Activated CD4-positive, CD25-positive, alpha-beta regulatory T cell (primary cell): ENCODE data around the gene PCBP3.
"Not testable (repeated sequence)": the region's sequence is repeated elsewhere in the genome, so short reads cannot be mapped to it uniquely, and the experiment has no call there.

Experiments
- DNase-seq, 4 experiments: peaks; one replicate each; lab custom pipeline; 2025; lab: John Stamatoyannopoulos, UW

PCBP3 gene

DNA sequence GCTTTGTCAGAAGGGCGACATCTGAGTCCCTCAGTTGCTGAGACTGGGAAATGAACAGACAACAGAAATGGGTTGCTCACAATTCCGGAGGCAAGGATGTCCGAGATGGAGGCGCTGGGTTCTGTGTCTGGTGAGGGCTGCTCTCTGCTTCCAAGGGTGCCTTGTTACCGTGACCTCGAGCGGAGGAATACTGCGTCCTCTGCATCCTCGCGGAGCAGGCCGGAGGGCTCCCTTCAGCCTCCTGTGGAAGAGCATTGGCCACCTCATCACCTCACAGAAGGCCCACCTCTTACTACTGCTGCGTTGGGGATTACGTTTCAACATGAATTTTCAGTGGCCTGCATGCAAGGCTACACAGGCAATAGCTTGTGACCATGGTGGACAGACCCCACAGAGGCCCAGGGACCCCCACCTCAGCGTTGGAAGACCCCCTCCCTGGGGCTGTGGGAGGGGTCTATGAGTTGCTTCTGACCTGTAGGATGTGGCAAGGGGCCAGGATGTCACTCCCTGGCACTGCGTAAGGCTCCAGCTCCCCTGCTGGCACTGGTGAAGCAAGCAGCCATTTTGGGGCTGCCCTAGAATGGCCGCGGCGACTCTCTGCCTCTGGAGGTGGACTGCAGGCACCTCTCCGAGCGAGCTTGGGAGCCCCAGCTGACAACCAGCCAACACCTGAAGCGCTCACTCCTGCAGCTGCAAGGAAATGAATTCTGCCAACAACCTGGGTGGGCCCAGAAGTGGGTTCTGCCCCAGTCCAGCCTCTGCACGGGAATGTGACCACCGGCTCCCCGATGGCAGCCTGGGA lies 301.7 kb downstream of the PCBP3 start:
- no peak for DNase-seq

DNA sequence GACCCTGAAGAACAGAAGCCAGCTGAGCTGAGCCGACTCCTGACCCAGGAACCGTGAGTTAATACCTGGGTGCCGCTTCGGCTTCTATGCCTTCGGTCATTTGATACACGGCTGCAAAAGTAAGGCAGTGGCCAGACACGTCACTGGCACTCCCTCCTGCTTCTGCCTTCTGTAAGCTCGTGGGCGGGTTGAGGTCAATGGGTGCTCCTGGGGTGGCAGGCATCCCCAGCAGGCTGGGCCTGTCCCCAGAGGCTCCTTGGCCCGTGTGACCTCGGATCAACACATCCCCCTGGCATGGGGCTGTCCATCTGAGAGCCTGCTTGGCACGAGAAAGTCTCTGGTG lies 302.3 kb downstream of the PCBP3 start:
- no peak for DNase-seq

DNA sequence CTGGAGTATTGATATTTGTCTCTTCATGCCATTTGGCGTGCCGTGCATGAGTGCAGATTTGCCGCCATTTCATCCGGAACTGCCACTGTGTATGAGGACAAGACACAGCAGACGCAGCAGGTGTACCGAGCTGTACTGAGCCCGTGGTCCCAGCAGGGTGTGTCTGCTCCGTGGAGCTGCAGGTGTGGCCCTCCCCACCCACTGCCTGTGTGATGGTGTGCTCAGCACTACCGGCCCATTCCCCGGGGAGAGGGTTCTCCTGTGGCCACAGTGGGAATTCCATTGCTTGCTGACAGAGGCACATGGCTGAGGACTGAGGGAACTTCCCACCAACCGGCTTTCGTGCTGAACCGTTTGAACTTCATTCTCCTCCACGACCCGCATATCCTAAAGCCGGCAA lies 303.8 kb downstream of the PCBP3 start:
- DNase-seq: no peak

DNA sequence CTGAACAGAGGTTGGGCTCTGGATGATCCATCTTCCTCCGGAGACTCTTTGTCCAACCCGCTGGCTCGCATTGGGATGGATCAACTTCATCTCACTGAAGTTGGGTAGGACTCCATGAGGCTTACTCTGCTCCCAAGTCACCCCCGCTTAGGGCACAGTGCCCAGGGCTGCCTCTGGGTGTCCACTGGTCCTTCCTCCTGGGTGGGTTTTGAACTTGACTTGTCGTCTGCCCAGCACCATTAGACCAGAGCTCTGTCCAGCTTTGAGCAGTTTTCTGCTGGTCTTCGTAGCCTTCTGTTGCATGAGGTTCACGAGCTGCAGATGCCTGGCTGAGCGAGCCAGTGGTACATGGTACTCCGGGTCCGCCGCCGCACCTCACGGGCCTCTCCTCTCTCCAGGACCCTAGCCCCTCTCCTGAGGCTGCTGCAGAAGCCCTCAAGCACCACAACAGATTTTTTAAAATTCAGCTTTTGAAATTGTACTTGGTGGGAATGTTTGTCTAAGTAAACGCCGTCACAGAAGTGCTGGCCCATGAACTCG lies 304.3 kb downstream of the PCBP3 start:
- DNase-seq: no peak

DNA sequence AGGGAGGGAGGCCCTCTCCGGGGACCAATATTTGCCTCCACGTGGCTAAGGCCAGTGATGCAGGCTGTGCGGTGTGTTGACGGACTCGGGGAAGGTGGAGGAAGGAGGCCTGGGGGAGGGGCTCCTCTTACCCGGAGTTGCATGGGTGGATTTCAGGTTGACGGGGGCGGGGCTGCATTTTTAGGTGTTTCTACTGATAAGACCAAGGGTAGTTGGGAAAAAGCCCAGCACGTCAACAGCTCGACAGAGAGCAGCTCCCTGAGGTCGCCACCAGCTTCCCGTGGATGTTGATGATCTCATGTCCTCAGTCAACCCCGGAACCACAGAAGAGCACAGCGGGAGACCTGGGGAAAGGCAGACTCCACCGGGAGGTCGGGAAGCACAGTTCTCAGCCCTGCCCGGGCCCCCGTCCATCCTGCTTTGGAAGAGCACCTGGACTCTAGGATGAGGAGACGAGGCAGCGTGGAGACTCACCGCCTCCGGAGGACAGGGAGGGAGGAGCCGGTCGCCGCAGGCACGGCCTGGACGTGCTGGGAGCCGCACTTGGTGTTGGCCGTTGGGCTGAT lies 305.1 kb downstream of the PCBP3 start:
- no peak for DNase-seq

DNA sequence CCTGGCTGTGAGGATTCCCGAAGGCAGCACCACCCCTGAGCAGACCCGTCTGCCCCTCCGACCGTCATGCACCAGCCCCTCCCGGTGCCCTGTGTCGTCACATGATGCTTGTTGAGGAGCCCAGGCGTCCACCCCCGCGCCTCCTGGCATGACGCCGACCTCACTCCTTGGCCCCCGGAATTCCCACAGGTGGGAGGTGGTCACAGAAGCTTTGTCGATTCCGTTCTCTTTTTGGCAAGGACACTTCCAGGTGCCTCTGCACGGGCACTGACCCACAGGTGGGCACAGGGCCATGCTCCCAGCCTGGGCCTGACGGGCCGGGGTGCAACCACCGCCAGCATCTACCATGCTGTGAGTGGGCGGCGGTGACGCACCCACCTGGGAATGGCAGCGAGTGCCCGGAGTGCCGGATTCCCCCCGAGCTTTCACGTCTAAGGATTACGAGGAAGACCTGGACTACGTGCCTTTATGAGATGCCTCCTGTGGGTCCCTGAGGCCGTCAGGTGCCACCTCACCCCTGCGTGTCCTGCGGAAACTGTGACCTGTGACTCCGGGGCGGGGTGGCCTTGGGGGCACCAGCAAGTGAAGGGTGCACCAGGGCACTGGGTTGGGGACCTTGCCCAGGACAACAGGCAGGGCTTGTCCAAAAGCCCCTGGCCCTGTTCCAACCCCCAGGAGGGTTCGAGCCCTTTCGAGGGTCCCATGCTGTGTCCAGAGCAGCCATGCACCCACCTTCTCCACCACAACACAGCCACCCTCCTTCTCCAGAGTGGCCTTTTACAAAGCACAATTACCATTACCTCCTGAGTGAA lies 306.6 kb downstream of the PCBP3 start:
- DNase-seq: no peak

DNA sequence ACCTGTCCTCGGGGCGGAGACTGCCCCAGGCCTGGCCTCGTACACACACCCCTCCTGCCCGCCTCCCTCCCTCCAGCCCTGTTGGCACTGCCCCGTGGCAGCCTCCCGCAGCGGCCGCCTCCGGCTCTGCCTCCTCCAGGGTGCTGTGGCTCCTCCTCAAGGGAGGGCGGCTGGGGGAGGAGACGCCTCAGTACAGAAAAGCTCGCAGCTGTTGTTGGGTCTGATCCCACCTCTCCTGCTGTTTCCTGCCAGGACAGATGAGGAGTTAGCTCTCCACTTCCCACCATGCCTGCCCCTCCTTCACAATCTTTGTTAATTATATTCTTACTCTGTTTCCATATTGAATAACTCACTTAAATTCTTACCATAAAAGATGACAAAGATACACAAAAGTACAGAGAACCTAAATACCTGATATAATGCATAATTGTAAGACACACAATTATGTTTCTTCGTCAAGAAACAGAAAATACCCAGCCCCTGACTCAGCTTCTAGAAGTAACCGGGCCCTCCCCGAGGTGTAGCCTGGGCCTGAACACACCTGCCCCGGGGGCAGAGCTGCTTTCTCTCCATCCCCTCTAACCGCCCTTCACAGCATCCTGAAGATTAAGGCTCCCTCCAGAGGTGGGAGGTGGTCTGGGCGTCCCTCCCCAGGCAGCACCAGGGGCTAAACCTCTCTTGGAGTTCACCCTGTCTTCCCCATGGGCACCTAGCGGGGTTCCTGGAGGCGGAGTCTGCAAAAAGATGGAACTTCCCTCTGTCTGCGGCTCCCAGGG lies 307.4 kb downstream of the PCBP3 start:
- DNase-seq: no peak

DNA sequence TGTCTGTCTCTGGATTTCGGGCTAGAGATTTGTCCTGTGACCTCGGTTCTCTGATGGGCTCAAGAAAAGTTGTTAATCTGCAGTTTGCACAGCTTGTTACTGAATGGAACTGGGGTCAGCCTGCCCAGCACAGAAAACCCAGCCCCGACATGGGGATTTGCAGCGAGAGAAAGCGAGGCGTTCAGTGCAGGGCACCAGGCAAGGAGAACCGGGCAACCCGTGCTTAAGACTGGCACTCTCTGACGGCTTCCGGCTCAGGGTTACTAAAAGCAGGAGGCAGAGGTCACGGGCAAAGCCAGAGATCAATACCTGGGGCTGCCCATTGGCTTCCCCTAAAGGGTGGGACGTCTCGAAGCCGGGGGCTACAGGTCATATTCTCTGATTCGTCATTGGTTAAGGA lies 308.2 kb downstream of the PCBP3 start:
- no peak for DNase-seq

DNA sequence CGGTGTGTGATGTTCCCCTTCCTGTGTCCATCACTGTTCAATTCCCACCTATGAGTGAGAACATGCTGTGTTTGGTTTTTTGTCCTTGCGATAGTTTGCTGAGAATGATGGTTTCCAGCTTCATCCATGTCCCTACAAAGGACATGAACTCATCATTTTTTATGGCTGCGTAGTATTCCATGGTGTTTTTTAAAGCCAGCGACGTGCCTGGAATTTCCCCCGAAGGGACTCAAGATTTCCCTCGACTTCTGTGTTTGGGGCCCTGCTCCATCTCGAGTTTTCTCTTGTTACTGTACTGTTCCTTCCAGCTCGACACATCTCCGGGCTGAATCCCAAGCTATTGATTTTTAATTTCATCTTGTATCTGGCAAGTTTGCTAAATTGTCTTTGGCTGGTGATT lies 309.0 kb downstream of the PCBP3 start:
- DNase-seq: not testable (repeated sequence)

DNA sequence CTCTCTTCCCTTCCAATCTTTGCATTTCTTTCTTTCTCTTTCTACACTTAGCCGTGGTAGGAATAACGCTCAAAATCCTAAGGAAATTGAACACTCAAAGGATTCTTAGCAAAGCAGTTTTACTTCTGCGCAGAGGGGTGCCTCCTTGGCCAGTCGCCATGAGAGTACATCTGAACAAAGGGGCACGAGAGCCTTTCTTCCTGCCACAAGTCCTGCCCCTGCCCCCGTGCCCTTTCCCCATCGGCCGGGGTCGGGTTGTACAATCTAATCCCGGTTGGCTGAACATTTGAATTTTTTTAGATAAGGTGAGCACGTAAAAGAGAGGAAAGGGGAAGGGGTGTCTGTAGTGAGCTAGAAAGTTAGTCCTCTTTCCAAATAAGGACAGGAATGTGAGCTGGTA lies 309.4 kb downstream of the PCBP3 start:
- no peak for DNase-seq

DNA sequence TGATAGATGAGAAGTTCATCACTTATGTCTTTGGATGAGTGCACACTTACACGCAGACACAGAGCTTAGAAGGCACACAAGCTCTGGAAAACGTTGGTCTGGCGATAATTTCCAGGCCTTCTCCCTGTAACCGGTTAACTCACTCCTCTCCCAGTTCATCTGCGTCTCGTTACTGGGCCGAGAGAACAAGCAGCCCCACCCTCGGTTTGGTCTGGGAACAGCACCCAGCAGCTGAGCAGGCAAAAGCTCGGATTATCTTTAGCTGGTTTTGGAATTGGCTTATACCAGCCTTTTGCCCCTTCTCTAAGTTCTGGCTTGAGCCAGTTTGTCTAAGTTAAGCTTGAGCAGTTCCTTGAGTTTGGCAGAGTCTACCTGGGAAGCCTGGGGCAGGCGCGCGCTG lies 310.7 kb downstream of the PCBP3 start:
- no peak for DNase-seq

DNA sequence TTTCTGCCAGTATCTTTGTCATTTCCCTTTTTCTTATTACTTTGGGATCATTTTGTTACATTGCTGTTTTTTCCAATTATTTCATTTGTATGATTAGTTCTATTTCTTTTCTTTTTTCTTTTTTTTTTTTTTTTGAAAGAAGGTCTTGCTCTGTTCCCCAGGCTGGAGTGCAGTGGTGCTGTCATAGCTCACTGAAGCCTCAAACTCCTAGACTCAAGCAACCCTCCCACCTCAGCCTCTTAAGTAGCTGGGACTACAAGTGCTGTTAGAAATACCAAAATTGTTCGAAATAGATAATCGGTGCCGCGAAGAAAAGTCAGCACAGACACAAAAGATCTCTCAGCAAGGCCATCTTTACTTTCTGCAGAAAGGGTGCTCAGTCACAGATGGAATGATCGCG lies 311.4 kb downstream of the PCBP3 start:
- no peak for DNase-seq

DNA sequence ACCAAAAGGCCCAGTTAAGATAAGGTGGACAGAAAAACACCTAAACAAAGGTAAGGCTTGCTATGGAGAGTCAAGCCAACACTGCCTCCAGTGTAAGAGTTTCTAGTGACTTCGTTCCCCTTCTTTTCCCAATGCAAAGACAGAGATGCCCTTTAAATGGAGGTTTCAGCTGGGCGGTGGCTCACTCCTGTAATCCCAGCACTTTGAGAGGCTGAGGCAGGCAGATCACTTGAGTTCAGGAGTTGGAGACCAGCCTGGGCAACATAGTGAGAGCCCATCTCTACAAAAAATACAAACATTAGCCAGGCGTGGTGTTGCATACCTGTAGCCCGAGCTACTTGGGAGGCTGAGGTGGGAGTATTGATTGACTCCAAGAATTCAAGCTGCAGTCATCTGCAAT lies 314.0 kb downstream of the PCBP3 start:
- no peak for DNase-seq

DNA sequence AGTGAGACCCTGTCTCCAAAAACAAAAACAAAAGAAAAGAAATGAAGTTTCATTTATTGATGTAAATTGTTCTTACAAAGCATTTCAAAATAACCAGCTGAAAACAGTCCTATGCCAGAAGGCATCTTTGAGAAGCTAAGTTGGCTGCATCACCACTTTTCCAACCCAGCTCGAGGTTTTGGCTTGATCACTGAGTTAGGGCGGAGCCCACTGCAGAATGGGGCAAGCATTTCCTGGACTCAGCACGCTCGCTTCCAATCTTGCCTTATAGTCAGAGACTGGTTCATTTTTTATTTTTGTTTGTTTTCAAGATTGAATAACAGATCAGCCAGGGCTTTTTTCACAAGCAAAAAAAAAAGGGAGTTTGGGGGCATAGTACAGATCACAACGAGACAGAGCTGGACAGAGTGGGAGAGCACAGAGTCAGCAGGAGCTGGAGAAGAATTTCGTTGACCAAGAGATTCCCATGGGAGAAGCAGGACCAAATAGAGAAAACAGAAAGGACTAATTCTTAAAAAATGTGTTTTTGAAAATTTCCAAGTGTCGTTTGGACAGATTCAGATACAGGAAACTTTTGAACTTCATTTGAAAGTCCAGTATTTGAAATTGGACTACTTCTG lies 314.6 kb downstream of the PCBP3 start:
- DNase-seq: no peak

DNA sequence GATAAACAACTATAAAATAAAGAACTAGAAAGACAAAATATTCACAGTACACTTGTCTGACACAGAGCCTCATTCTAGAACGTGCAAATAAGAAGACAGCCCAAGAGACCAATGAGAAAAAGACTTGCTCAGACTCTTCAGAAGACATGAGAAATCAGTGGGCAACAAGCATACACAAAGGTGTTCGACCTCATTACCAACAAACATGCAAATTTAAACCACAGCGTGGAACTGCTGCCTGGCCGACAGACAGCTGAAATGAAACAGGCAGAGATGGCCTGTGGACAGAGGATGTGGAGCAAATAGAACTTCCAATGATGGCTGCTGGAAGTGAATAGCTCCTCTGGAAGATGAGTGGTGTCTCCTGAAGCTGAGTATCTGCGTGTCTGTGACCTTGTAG lies 315.7 kb downstream of the PCBP3 start:
- no peak for DNase-seq

DNA sequence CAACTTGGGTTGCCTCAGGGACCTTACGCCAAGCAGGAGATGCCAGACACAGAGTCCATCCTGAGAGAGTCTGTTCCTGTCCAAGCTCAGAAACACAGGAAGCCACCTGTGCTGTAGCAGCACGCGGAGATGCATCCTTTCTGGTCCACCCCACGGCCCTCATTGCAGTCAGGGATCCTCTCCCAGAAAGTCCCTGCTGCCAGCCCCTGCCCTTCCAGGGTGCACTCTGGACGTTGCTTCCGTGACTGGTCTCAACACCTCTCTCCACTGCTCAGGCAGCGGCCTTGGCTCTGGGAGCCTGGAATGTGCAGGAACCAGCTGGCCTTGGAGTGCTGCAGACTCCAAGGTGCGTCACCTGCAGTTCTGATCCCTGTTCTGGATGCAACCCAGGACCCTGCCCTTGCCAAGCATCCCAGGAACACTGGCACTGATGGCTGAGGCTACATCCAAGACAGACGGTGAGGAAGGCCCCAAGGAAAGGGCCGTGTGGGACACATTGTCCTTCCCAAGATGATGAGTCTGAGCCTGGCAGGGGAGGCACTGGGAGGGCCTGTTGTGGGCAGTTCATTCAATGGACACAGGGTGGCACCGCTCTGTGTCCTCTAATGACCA lies 316.4 kb downstream of the PCBP3 start:
- DNase-seq: no peak

DNA sequence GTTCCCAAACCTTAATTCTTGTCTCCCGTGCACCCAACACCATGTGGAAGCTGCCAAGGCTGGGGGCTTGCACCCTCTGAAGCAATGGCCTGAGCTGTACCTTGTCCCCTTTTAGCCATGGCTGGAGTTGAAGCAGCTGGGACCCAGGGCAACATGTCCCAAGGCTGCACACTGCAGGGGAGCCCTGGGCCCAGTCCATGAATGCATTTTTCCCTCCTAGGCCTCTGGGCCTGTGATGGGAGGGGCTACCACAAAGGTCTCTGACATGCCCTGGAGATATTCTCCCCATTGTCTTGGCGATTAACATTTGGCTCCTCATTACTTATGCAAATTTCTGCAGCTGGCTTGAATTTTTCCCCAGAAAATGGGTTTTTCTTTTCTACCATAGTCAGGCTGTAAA lies 317.9 kb downstream of the PCBP3 start:
- not testable (repeated sequence) for DNase-seq

DNA sequence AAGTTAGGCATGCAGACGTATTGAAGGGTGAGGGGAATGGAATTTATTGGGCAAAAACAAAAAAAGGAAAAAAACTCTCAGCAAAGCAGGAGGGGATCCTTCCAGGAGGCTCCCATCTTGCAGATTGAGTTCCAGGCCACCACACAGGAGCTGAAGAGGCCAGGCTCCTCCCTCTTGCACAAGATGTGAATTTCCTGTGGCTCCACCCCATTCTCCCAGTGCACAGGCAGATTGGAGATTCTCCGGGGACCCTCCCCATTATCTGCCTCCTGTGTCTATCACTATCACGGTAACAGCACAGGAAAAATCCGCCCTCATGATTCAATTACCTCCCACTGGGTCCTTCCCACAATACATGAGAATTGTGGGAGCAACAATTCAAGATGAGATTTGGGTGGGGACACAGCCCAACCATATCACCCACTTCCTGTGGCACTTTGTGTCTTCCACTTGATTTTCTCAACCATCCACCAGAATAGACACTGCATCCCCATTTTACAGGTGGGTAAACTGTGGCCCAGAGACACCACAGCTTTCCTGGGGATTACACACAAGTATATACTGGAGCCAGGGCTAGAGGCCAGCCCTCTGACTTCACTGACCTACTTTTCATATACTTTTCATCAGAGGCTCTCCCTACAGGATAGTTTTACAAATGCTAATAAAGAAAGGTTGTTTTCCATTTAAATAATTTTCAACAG lies 319.2 kb downstream of the PCBP3 start:
- DNase-seq: no peak

DNA sequence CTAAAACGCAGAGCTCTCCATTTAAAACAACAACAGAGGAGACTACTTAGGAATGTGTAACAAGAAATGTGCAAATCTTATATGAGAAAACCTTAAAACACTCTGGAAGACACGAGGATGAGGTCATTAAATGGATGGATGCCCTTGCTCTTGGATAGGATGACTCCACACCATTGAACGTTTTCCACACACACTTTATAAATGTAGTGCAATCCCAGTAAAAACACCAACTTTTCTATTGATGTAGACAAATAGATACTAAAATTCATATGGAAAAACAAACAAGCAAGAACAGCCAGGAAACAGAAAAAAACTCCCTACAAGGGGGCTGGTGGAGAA lies 319.7 kb downstream of the PCBP3 start:
- DNase-seq: no peak

DNA sequence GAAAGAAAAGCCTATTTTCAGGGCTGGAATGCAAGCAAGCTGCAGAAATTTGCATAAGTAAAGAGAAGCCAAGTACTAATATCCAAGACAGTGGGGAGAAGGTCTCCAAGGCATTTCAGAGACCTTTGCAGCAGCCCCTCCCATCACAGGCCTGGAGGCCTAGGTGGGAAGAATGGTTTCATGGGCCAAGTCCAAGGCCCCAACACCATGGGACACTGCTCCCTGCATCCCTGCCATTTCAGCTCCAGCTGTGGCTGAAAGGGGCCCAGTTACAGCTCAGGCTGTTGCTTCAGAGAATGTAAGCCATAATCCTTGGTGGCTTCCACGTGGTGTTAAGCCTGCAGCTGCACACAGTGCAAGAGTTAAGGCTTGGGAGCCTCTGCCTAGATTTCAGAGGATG lies 321.1 kb downstream of the PCBP3 start:
- DNase-seq: no peak
